HG02981 (cell line): ENCODE data around the gene UQCR11.
A peak's percentile ranks its signal among the peaks of the same experiment; 100 is the strongest.

ENCODE experiments used
- ATAC-seq: cut with Tn5 transposase; IDR thresholded peaks from one replicate; pipeline ENCODE4 v1.9.1; 2021; ENCODE audit warnings: mild to moderate bottlenecking, moderate library complexity; ENCODE audit not compliant: unreplicated experiment

UQCR11 gene

GRCh38 chr19:1592755-1593500, 12.3 kb downstream of the UQCR11 start, which contains the start of gene MBD3:
Gene MBD3 (minus strand): TSS chr19:1592865. CDS start chr19:1592631, 234 bp downstream.
- peak; percentile 64 for ATAC-seq

- peak; percentile 63 for ATAC-seq
Observed at GRCh38 chr19:1592024-1592754, 13.1 kb downstream of the UQCR11 start.

- ATAC-seq: no peak
Observed at GRCh38 chr19:1591421-1592023, 13.7 kb downstream of the UQCR11 start.

GRCh38 chr19:1590641-1591397, 14.4 kb downstream of the UQCR11 start:
- no peak for ATAC-seq

- no peak for ATAC-seq
Observed at GRCh38 chr19:1587872-1588271, 17.4 kb downstream of the UQCR11 start.

GRCh38 chr19:1585243-1585580, 20.1 kb downstream of the UQCR11 start:
- no peak for ATAC-seq

- ATAC-seq: no peak
Observed at GRCh38 chr19:1584500-1585242, 20.6 kb downstream of the UQCR11 start.

GRCh38 chr19:1582201-1582600, 23.1 kb downstream of the UQCR11 start:
- ATAC-seq: no peak

- no peak for ATAC-seq
Observed at GRCh38 chr19:1580957-1581356, 24.3 kb downstream of the UQCR11 start.

- no peak for ATAC-seq
Observed at GRCh38 chr19:1580382-1580781, 24.9 kb downstream of the UQCR11 start.

- ATAC-seq: no peak
Observed at GRCh38 chr19:1579222-1579621, 26.0 kb downstream of the UQCR11 start.

- no peak for ATAC-seq
Observed at GRCh38 chr19:1577929-1578618, 27.2 kb downstream of the UQCR11 start.

GRCh38 chr19:1577090-1577928, 28.0 kb downstream of the UQCR11 start:
- no peak for ATAC-seq

GRCh38 chr19:1576242-1577089, 28.8 kb downstream of the UQCR11 start:
- ATAC-seq: no peak

- ATAC-seq: no peak
Observed at GRCh38 chr19:1575323-1576241, 29.7 kb downstream of the UQCR11 start.

- ATAC-seq: no peak
Observed at GRCh38 chr19:1574354-1575136, 30.7 kb downstream of the UQCR11 start.
